Neural cell (in vitro differentiated cells): ENCODE results near the gene FAM110A. TPM values are rescaled to one million over a fixed set of nuclear protein-coding genes. Genes with fewer than 3 reads are reported as not detected.

Source experiments
- H2AFZ ChIP-seq: fragments of 200-600, 300-800 bp; sonication (generic), shearing (Covaris generic); 2 replicates; pipeline ENCODE4 v1.6.0; 2014; ENCODE audit warnings: low read depth, mild to moderate bottlenecking, antibody characterized with exemption, low read length, moderate library complexity
- H3F3A ChIP-seq: fragments of 200-600 bp; shearing (Covaris generic); 2 replicates; pipeline ENCODE4 v1.6.1; 2016; ENCODE audit warnings: mild to moderate bottlenecking, moderate library complexity, mixed read lengths, antibody characterized with exemption, low read length; ENCODE audit not compliant: insufficient read depth, poor library complexity, severe bottlenecking
- H3K27ac ChIP-seq: fragments of 200-600, 300-800 bp; sonication (generic), shearing (Covaris generic); 2 replicates; pipeline ENCODE4 v1.5.1; 2014; ENCODE audit warnings: mild to moderate bottlenecking, low read length, moderate library complexity
- H3K27me3 ChIP-seq: fragments of 300-800, 200-600 bp; sonication (generic), shearing (Covaris generic); 2 replicates; pipeline ENCODE4 v1.6.0; 2014; ENCODE audit warnings: mild to moderate bottlenecking, low read depth, low read length, moderate library complexity; ENCODE audit not compliant: insufficient read depth
- H3K36me3 ChIP-seq: fragments of 300-800, 200-600 bp; sonication (generic), shearing (Covaris generic); 2 replicates; pipeline ENCODE4 v1.5.1; 2014; ENCODE audit warnings: mild to moderate bottlenecking, antibody characterized with exemption, low read length, moderate library complexity; ENCODE audit not compliant: insufficient read depth
- H3K4me2 ChIP-seq: fragments of 300-800, 200-600 bp; sonication (generic), shearing (Covaris generic); 2 replicates; pipeline ENCODE4 v1.6.0; 2014; ENCODE audit warnings: mild to moderate bottlenecking, low read length
- H3K4me3 ChIP-seq: fragments of 300-800, 200-600 bp; sonication (generic), shearing (Covaris generic); 2 replicates; pipeline ENCODE4 v1.5.1; 2014; ENCODE audit warnings: mild to moderate bottlenecking, low read length, moderate library complexity
- H3K79me2 ChIP-seq: fragments of 200-600 bp; shearing (Covaris generic); replicated peaks from 2 replicates; pipeline ENCODE4 v1.6.0; 2014; ENCODE audit warnings: mild to moderate bottlenecking, low read length, moderate library complexity; ENCODE audit not compliant: insufficient read depth
- H3K9ac ChIP-seq: fragments of 300-800, 200-600 bp; sonication (generic), shearing (Covaris generic); 2 replicates; pipeline ENCODE4 v1.6.1; 2016; ENCODE audit warnings: mild to moderate bottlenecking, low read length, mixed read lengths
- H3K9me2 ChIP-seq: fragments of 200-600 bp; shearing (Covaris generic); 2 replicates; pipeline ENCODE4 v1.6.1; 2016; ENCODE audit warnings: mild to moderate bottlenecking, low read length, mixed read lengths; ENCODE audit not compliant: insufficient read depth
- H3K9me3 ChIP-seq: fragments of 200-600, 300-800 bp; sonication (generic), shearing (Covaris generic); 2 replicates; pipeline ENCODE4 v1.6.1; 2016; ENCODE audit warnings: mild to moderate bottlenecking, mixed run types, low read length, moderate library complexity, mixed read lengths
- H4K20me1 ChIP-seq: fragments of 200-600 bp; shearing (Covaris generic); 2 replicates; pipeline ENCODE4 v1.6.1; 2016; ENCODE audit warnings: mild to moderate bottlenecking, mixed run types; ENCODE audit not compliant: insufficient read depth
- EP300 ChIP-seq: fragments of 450-650 bp; conservative IDR thresholded peaks from 2 replicates; pipeline ENCODE4 v1.6.1; 2014; ENCODE audit warnings: antibody characterized with exemption, mild to moderate bottlenecking, moderate library complexity; ENCODE audit not compliant: poor library complexity, severe bottlenecking
- EZH2 ChIP-seq: fragments of 200-600, 300-800 bp; shearing (Covaris generic), sonication (generic); IDR thresholded peaks from 2 replicates; pipeline ENCODE4 v1.6.1; 2014; ENCODE audit warnings: antibody characterized with exemption, low read length, borderline replicate concordance, mild to moderate bottlenecking; ENCODE audit not compliant: insufficient read depth, poor library complexity, severe bottlenecking
- MXI1 ChIP-seq: fragments of 450-650 bp; conservative IDR thresholded peaks from 2 replicates; pipeline ENCODE4 v1.6.1; 2014; ENCODE audit warnings: antibody characterized with exemption, mild to moderate bottlenecking; ENCODE audit not compliant: poor library complexity, severe bottlenecking
- POLR2AphosphoS5 ChIP-seq: IDR thresholded peaks from 2 replicates; pipeline ENCODE4 v1.6.1; 2012
- RAD21 ChIP-seq: fragments of 450-650 bp; conservative IDR thresholded peaks from 2 replicates; pipeline ENCODE4 v1.6.1; 2014; ENCODE audit warnings: antibody characterized with exemption, mild to moderate bottlenecking, moderate library complexity
- SMC3 ChIP-seq: fragments of 450-650 bp; conservative IDR thresholded peaks from 2 replicates; pipeline ENCODE4 v1.6.1; 2014; ENCODE audit warnings: antibody characterized with exemption, mild to moderate bottlenecking, moderate library complexity; ENCODE audit not compliant: poor library complexity
- TAF1 ChIP-seq: IDR thresholded peaks from 2 replicates; pipeline ENCODE4 v1.6.1; 2012; ENCODE audit warnings: low read depth
- polyA plus RNA-seq: library from polyadenylated mRNA; depleted of rRNA; stranded (reverse); fragments of >200 nt; gene quantifications from 2 replicates; pipeline ENCODE4 v1.2.3, GENCODE V29; 2014
- TF ChIP-seq, protein P1 (sequence below): fragments of 450-650 bp; IDR thresholded peaks from 2 replicates; pipeline ENCODE4 v1.5.1; 2014; ENCODE audit warnings: antibody characterized with exemption, mild to moderate bottlenecking, moderate library complexity; ENCODE audit not compliant: poor library complexity, severe bottlenecking
- TF ChIP-seq, protein P2 (sequence below): IDR thresholded peaks from 2 replicates; pipeline ENCODE4 v1.6.1; 2012; ENCODE audit warnings: borderline replicate concordance

FAM110A gene
- polyA plus RNA-seq, 1 donor from 2014 or later: 5.8 TPM

DNA sequence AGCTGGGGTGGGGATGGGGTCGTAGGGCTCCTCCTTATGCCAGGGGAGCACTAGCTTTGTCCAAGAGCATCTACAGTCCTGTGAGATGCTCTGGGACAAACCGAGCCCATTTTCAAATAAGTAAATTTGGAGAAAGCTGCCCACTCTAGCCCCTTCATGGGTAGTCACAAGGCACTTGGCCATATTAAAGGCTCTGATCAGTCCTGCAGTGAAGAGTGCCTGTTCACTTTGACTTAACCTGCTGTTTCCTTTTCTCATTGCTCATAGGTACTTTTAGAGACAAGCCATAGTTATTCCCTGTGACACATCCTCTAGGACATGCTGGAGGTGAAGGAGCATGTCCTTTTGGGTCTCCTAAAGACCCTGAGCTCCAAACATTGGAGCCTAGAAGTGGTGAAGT lies 38.4 kb downstream of the FAM110A start:
- no peaks in the 10 kb centered on the region for H3F3A ChIP-seq
- no peak overlapping the region for H3K27ac ChIP-seq
- no peak overlapping the region for H2AFZ ChIP-seq
- H3K4me2 ChIP-seq: no peak overlapping the region
- no peaks in the 10 kb centered on the region for H3K79me2 ChIP-seq
- no peaks in the 10 kb centered on the region for H3K9me2 ChIP-seq
- H4K20me1 ChIP-seq: no peaks in the 10 kb centered on the region
- no peak overlapping the region for H3K9ac ChIP-seq
- H3K27me3 ChIP-seq: no peaks in the 10 kb centered on the region
- H3K4me3 ChIP-seq: no peak overlapping the region
- H3K9me3 ChIP-seq: no peaks in the 10 kb centered on the region
- TF ChIP-seq EP300 (no peak), SMC3 (no peak), EZH2 (no peak), POLR2AphosphoS5 (no peak), TAF1 (no peak), MXI1 (no peak), RAD21 (no peak)
- TF ChIP-seq, protein P1, sequence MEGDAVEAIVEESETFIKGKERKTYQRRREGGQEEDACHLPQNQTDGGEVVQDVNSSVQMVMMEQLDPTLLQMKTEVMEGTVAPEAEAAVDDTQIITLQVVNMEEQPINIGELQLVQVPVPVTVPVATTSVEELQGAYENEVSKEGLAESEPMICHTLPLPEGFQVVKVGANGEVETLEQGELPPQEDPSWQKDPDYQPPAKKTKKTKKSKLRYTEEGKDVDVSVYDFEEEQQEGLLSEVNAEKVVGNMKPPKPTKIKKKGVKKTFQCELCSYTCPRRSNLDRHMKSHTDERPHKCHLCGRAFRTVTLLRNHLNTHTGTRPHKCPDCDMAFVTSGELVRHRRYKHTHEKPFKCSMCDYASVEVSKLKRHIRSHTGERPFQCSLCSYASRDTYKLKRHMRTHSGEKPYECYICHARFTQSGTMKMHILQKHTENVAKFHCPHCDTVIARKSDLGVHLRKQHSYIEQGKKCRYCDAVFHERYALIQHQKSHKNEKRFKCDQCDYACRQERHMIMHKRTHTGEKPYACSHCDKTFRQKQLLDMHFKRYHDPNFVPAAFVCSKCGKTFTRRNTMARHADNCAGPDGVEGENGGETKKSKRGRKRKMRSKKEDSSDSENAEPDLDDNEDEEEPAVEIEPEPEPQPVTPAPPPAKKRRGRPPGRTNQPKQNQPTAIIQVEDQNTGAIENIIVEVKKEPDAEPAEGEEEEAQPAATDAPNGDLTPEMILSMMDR: no peak
- TF ChIP-seq, protein P2, sequence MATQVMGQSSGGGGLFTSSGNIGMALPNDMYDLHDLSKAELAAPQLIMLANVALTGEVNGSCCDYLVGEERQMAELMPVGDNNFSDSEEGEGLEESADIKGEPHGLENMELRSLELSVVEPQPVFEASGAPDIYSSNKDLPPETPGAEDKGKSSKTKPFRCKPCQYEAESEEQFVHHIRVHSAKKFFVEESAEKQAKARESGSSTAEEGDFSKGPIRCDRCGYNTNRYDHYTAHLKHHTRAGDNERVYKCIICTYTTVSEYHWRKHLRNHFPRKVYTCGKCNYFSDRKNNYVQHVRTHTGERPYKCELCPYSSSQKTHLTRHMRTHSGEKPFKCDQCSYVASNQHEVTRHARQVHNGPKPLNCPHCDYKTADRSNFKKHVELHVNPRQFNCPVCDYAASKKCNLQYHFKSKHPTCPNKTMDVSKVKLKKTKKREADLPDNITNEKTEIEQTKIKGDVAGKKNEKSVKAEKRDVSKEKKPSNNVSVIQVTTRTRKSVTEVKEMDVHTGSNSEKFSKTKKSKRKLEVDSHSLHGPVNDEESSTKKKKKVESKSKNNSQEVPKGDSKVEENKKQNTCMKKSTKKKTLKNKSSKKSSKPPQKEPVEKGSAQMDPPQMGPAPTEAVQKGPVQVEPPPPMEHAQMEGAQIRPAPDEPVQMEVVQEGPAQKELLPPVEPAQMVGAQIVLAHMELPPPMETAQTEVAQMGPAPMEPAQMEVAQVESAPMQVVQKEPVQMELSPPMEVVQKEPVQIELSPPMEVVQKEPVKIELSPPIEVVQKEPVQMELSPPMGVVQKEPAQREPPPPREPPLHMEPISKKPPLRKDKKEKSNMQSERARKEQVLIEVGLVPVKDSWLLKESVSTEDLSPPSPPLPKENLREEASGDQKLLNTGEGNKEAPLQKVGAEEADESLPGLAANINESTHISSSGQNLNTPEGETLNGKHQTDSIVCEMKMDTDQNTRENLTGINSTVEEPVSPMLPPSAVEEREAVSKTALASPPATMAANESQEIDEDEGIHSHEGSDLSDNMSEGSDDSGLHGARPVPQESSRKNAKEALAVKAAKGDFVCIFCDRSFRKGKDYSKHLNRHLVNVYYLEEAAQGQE: no peak
- H3K36me3 ChIP-seq: no peaks in the 10 kb centered on the region

DNA sequence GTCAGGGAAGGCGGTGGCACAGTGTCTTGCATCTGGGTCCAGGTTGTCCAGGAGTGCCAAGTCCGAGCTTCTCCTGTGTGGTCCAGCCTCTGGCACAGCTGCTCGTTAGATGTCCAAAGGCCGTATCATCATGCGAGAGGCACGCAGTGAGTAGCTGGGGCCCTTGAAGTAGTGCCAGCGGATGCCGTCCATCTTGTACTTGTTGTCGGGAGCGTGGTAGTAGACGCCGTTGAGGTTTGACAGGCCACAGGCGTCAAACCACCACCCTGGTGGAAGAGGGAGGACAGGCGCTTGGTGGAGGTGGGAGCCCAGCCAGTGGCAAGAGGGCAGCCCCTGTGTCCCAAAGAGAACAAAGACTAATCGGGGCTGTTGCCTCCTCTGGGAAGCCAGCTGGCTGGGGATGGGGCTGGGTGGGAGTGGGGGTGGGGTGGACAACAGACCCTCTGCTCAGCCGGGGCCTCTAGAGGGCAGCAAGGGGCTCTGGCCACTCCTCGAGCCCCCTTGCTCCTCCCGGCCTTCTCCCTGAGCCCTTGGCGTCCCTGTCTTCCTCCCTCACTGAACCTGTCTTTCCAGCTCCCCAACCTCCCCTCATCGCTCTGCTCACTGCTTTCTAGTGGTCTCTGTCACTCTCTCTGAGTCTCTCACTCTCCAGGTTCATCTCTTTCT lies 39.5 kb downstream of the FAM110A start:
- no peaks in the 10 kb centered on the region for H3K36me3 ChIP-seq
- no peak overlapping the region for H2AFZ ChIP-seq
- H3K79me2 ChIP-seq: no peaks in the 10 kb centered on the region
- no peak overlapping the region for H3K27ac ChIP-seq
- H3K4me3 ChIP-seq: no peak overlapping the region
- no peaks in the 10 kb centered on the region for H4K20me1 ChIP-seq
- H3K9me2 ChIP-seq: no peaks in the 10 kb centered on the region
- H3F3A ChIP-seq: no peaks in the 10 kb centered on the region
- H3K9ac ChIP-seq: no peak overlapping the region
- no peaks in the 10 kb centered on the region for H3K27me3 ChIP-seq
- no peak for TF ChIP-seq MXI1
- no peak for TF ChIP-seq POLR2AphosphoS5
- no peak for TF ChIP-seq RAD21
- TF ChIP-seq, protein P2: no peak
- no peak for TF ChIP-seq EP300
- H3K4me2 ChIP-seq: no peak overlapping the region
- no peaks in the 10 kb centered on the region for H3K9me3 ChIP-seq
